GM18907 (cell line): ENCODE results near the gene MS4A13.
"Not testable (repeated sequence)": the region's sequence is repeated elsewhere in the genome, so short reads cannot be mapped to it uniquely, and the experiment has no call there.

ENCODE experiments used
- ATAC-seq: cut with Tn5 transposase; IDR thresholded peaks from one replicate; pipeline ENCODE4 v1.9.1; 2021; ENCODE audit warnings: mild to moderate bottlenecking, moderate library complexity; ENCODE audit not compliant: unreplicated experiment

MS4A13 gene

DNA sequence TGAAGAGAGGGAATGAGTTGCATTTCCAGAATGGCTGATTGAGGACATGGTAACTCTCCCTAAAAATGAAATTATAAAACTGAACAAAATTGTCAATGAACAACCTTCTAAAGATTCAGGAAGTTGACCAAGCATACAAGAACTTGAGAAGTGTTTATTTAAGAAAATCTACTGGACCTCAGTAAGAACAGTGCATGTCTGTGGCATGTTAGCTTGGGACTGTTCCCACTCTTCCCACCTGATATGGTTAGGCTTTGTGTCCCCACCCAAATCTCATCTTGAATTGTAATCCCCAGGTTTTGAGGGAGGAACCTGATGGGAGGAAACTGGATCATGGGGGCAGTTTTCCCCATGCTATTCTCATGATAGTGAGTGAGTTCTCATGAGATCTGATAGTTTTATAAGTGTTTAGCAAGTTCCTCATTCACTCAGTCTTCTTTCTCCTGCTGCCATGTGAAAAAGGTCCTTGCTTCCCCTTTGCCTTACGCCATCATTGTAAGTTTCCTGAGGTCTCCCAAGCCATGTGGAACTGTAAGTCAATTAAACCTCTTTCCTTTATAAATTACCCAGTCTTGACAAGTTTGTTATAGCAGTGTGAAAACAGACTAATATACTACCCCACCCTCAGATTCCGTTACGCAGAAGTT is 15.4 kb downstream of the MS4A13 start:
- no peak for ATAC-seq

DNA sequence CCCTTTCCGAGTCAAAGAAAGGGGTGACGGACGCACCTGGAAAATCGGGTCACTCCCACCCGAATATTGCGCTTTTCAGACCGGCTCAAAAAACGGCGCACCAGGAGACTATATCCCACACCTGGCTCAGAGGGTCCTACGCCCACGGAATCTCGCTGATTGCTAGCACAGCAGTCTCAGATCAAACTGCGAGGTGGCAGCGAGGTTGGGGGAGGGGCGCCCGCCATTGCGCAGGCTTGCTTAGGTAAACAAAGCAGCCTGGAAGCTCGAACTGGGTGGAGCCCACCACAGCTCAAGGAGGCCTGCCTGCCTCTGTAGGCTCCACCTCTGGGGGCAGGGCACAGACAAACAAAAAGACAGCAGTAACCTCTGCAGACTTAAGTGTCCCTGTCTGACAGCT is 17.2 kb downstream of the MS4A13 start:
- not testable (repeated sequence) for ATAC-seq

DNA sequence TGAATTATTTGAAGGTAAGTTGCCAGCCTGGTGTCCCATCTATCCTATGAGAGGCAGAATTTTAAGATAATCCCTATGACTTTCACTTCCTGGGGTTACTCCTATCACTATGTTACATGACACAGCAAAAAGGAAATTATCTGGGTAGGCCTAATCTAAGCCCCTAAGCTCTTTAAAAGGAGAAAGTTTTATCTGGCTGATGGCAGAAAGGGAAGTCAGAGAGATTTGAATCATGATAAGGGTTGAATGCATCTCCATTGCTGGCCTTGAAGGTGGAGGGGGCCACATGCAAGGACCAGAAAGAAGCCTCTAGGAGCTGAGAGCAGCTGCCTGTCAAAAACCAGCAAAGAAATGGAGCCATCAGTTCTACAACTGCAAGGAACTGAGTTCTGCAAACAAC is 23.4 kb downstream of the MS4A13 start:
- not testable (repeated sequence) for ATAC-seq

DNA sequence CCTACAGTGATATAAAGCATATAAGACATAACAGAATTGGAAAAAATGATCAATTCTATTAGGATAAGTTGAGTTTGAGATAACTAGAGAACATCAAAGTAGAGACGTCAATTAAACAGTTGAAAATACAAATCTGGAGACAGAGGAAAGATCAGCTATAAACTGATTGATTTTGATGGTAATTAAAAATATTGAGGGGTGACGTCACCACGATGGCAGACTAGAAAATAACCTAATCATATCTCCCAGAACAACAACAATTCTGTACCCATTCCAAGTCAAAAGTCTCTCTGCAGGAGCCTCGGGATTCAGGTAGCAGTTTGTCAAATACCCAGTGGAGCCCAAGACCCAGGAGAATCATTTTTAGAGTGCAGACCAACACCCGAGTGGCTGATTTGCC is 28.9 kb downstream of the MS4A13 start:
- no peak for ATAC-seq

DNA sequence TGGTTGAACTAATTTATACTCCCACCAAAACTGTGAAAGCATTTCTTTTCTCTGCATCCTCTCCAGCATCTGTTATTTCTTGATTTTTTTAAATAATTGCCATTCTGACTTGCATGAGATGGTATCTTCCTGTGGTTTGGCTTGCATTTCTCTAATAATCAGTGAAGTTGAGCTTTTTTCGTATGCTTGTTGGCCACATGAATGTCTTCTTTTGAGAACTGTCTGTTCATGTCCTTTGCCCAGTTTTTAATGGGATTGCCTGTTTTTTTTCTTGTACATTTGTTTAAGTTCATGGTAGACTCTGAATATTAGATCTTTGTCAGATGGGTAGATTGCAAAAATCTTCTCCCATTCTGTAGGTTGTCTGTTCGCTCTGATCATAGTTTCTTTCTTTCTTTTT is 46.1 kb downstream of the MS4A13 start:
- no peak for ATAC-seq

DNA sequence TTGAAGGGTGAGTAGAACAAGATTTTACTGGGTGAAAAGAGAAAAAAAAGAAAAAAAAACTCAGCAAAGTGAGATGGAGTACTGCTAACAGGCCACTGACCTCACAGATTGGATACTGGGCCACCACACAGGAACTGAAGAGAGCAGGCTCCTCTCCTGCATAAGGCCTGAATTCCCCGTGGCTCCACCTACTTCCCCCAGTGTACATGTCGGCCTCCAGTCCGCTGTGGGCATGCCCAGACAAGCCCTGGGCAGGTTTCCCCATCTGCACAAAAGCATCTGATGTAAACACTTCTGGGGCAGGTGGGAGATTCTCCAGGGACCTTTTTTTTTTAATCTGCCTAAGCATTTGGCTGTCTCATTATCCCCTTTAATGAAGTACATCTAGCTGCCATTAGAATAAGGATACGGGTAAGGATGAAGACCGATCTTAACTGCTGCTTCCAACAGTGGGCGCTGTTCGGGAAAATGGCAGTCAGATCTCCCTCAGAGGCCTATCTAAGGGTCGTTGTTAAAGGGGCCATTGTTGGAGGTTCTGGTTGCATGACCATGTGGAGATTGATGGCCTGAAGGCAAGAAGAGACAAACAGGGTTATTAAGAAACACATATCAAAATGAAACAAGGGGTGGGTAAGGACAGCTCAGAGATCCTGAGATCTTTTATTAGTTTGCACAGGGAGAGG is 48.5 kb downstream of the MS4A13 start:
- peak; percentile 70 for ATAC-seq

DNA sequence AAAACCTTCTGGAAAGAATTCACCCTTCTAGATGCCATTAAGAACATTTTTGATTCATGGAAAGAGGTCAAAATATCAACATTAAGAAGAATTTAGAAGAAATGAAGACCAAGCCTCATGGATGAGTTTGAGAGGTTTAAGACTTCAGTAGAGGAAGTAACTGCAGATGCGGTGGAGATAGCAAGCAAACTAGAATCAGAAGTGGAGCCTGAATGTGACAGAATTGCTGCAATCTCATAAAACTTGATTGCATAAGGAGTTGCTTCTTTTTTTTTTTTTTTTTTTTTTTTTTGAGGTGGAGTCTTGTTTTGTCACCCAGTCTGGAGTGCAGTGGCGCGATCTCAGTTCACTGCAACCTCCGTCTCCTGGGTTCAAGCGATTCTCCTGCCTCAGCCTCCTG is 51.6 kb downstream of the MS4A13 start:
- no peak for ATAC-seq

DNA sequence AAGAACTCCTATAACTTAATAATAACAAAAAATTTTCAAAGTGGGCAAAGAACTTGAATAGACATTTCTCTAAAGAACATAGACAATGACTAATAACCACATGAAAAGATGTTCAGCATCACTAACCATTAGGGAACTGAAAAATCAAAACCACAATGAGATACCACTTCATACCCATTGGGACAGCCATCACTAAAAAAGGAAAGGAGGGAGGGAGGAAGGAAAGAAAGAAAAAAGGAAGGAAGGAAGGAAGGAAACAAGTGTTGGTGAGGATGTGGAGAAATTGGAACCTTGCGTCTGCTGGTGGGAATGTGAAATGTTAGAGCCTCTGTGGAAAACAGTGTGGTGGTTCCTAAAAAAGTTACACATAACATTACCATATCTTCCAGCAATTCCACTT is 55.8 kb downstream of the MS4A13 start:
- ATAC-seq = peak; percentile 68

DNA sequence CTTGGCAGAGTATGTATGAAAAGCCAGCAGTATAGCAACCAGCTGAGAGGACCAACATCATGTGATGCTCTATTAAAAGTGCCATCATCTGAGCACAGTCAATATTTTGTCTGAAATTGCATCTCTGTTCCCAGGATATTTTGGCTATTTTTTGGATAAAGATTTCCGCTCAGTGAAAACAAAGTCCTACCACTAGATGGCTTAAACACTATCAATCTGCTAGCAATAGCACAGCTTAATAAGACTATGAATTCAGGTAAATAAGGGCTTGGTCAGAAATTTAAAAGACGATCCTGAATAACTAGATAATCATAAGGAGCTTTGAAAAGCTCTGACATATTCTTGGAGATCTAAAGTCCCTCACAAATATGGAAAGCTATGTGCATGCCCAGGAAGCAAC is 74.4 kb downstream of the MS4A13 start:
- ATAC-seq = no peak
